Stimulated activated naive CD8-positive, alpha-beta T cell treated with anti-CD3 and anti-CD28 coated beads, Interleukin-15, Interleukin-2, amounts not matched to agents 100 ng/mL and 50 ng/mL, for 24 hours (primary cell): ENCODE data around the gene TNPO1.
"Not testable (repeated sequence)": the region's sequence is repeated elsewhere in the genome, so short reads cannot be mapped to it uniquely, and the experiment has no call there.

Experiments used
- H3K27ac Mint-ChIP-seq: one replicate; pipeline ENCODE4 v1.8.0; 2021; ENCODE audit warnings: mild to moderate bottlenecking, mixed read lengths
- H3K27me3 Mint-ChIP-seq: one replicate; pipeline ENCODE4 v1.8.0; 2021; ENCODE audit warnings: mixed read lengths
- H3K36me3 Mint-ChIP-seq: one replicate; pipeline ENCODE4 v1.8.0; 2021; ENCODE audit warnings: low read depth, mixed read lengths
- H3K4me1 Mint-ChIP-seq: one replicate; pipeline ENCODE4 v1.8.0; 2021; ENCODE audit warnings: low read depth, mixed read lengths
- H3K4me3 Mint-ChIP-seq: one replicate; pipeline ENCODE4 v1.8.0; 2021; ENCODE audit warnings: mild to moderate bottlenecking, mixed read lengths
- H3K9me3 Mint-ChIP-seq: one replicate; pipeline ENCODE4 v1.8.0; 2021; ENCODE audit warnings: mixed read lengths

Gene TNPO1

GRCh38 chr5:72816284-72817075, at the start of gene TNPO1:
Gene TNPO1 (plus strand): TSS chr5:72816661. CDS start chr5:72816738, 77 bp downstream.
- H3K27me3 Mint-ChIP-seq, result peaks cover 18% of the 10 kb centered on the region
- H3K4me1 Mint-ChIP-seq, result peaks cover 22% of the 10 kb centered on the region
- peak within 1 kb of the TSS; percentile 89 for H3K4me3 Mint-ChIP-seq
- H3K36me3 Mint-ChIP-seq, result no peaks in the 10 kb centered on the region
- no peaks in the 10 kb centered on the region for H3K9me3 Mint-ChIP-seq
- H3K27ac Mint-ChIP-seq, result peak within 1 kb of the TSS; percentile 78

GRCh38 chr5:72767289-72768010, 49.0 kb upstream of the TNPO1 start:
- H3K27me3 Mint-ChIP-seq, result peaks cover 19% of the 10 kb centered on the region
- peaks cover 4% of the 10 kb centered on the region for H3K9me3 Mint-ChIP-seq
- no peak overlapping the region for H3K4me3 Mint-ChIP-seq
- H3K4me1 Mint-ChIP-seq, result no peaks in the 10 kb centered on the region
- H3K36me3 Mint-ChIP-seq, result no peaks in the 10 kb centered on the region
- H3K27ac Mint-ChIP-seq, result no peak overlapping the region

GRCh38 chr5:72770266-72770665, 46.2 kb upstream of the TNPO1 start:
- H3K27me3 Mint-ChIP-seq, result peaks cover 12% of the 10 kb centered on the region
- H3K4me3 Mint-ChIP-seq, result no peak overlapping the region
- H3K36me3 Mint-ChIP-seq, result no peaks in the 10 kb centered on the region
- no peaks in the 10 kb centered on the region for H3K4me1 Mint-ChIP-seq
- no peak overlapping the region for H3K27ac Mint-ChIP-seq
- peaks cover 4% of the 10 kb centered on the region for H3K9me3 Mint-ChIP-seq

- Mint-ChIP-seq H3K27me3 (peaks cover 39% of the 10 kb centered on the region), H3K36me3 (no peaks in the 10 kb centered on the region), H3K4me3 (no peak overlapping the region), H3K9me3 (peaks cover 29% of the 10 kb centered on the region), H3K4me1 (no peaks in the 10 kb centered on the region), H3K27ac (no peak overlapping the region)
Measured at GRCh38 chr5:72776684-72777083, 39.8 kb upstream of the TNPO1 start.

GRCh38 chr5:72779520-72779919, 36.9 kb upstream of the TNPO1 start:
- peaks cover 39% of the 10 kb centered on the region for H3K27me3 Mint-ChIP-seq
- no peak overlapping the region for H3K4me3 Mint-ChIP-seq
- no peaks in the 10 kb centered on the region for H3K36me3 Mint-ChIP-seq

GRCh38 chr5:72783354-72783753, 33.1 kb upstream of the TNPO1 start:
- no peaks in the 10 kb centered on the region for H3K4me1 Mint-ChIP-seq
- peaks cover 10% of the 10 kb centered on the region for H3K9me3 Mint-ChIP-seq
- peaks cover 25% of the 10 kb centered on the region for H3K27me3 Mint-ChIP-seq
- no peaks in the 10 kb centered on the region for H3K36me3 Mint-ChIP-seq
- no peak overlapping the region for H3K27ac Mint-ChIP-seq
- no peak overlapping the region for H3K4me3 Mint-ChIP-seq

More at GRCh38 chr5:72779520-72779919, 36.9 kb upstream of the TNPO1 start:
- Mint-ChIP-seq H3K9me3 (peaks cover 29% of the 10 kb centered on the region), H3K27ac (no peak overlapping the region), H3K4me1 (no peaks in the 10 kb centered on the region)

DNA sequence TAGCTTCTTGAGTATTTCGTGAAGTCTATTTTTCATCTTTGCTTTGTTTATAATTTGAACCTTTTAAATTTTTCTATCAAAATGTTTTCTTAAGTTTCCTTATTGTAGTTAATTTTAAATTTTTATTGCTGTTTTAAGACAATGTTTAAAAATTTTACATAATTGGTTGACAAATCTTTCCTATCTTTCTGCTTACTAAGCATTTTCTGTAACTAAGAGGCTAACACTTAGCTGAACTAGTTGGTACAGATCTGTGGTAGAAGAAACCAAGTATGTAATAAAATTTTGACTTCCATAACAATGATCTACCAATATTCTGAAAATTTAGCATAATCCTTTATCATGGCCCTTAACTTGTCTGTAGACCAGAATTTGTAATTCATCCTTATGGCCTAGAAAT, 32.3 kb upstream of the TNPO1 start:
- Mint-ChIP-seq H3K27ac (no peak overlapping the region), H3K36me3 (no peaks in the 10 kb centered on the region), H3K27me3 (peaks cover 25% of the 10 kb centered on the region), H3K4me1 (no peaks in the 10 kb centered on the region), H3K9me3 (peaks cover 4% of the 10 kb centered on the region), H3K4me3 (no peak overlapping the region)

DNA sequence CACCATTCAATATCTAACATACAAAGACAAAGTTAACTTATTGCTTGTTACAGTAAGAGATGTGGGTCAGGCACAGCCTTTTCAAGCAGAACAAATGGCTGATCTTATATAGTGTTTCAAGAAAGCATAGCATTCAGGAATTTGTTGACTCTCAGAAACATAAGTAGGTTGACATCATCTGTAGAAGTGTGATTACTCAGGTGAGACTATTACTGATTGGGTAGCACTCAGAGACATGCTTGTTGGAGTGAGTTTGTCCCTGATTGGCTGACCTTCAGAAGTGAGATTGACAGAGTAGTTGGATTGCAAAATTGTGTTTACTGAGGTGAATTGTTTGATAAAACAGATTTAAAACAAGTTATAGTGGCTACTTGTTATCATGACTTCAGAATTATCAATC, 30.7 kb upstream of the TNPO1 start:
- no peaks in the 10 kb centered on the region for H3K9me3 Mint-ChIP-seq
- H3K27ac Mint-ChIP-seq, result no peak overlapping the region
- H3K4me1 Mint-ChIP-seq, result no peaks in the 10 kb centered on the region
- H3K27me3 Mint-ChIP-seq, result peaks cover 12% of the 10 kb centered on the region
- no peak overlapping the region for H3K4me3 Mint-ChIP-seq
- no peaks in the 10 kb centered on the region for H3K36me3 Mint-ChIP-seq

GRCh38 chr5:72786676-72787075, 29.8 kb upstream of the TNPO1 start:
- Mint-ChIP-seq H3K27ac (no peak overlapping the region), H3K36me3 (no peaks in the 10 kb centered on the region), H3K27me3 (peaks cover 16% of the 10 kb centered on the region), H3K4me1 (no peaks in the 10 kb centered on the region), H3K4me3 (no peak overlapping the region), H3K9me3 (no peaks in the 10 kb centered on the region)

- Mint-ChIP-seq H3K36me3 (no peaks in the 10 kb centered on the region), H3K27me3 (peaks cover 28% of the 10 kb centered on the region), H3K4me3 (no peak overlapping the region), H3K27ac (no peak overlapping the region), H3K9me3 (no peaks in the 10 kb centered on the region), H3K4me1 (no peaks in the 10 kb centered on the region)
Measured at GRCh38 chr5:72788866-72789505, 27.5 kb upstream of the TNPO1 start.

GRCh38 chr5:72790186-72790585, 26.3 kb upstream of the TNPO1 start:
- Mint-ChIP-seq H3K36me3 (no peaks in the 10 kb centered on the region), H3K27me3 (peaks cover 30% of the 10 kb centered on the region), H3K9me3 (no peaks in the 10 kb centered on the region), H3K27ac (no peak overlapping the region), H3K4me1 (no peaks in the 10 kb centered on the region), H3K4me3 (no peak overlapping the region)

GRCh38 chr5:72792662-72793061, 23.8 kb upstream of the TNPO1 start:
- H3K27me3 Mint-ChIP-seq, result peaks cover 27% of the 10 kb centered on the region
- not testable (repeated sequence) for H3K4me3 Mint-ChIP-seq, H3K4me1 Mint-ChIP-seq, H3K36me3 Mint-ChIP-seq, H3K9me3 Mint-ChIP-seq, H3K27ac Mint-ChIP-seq

DNA sequence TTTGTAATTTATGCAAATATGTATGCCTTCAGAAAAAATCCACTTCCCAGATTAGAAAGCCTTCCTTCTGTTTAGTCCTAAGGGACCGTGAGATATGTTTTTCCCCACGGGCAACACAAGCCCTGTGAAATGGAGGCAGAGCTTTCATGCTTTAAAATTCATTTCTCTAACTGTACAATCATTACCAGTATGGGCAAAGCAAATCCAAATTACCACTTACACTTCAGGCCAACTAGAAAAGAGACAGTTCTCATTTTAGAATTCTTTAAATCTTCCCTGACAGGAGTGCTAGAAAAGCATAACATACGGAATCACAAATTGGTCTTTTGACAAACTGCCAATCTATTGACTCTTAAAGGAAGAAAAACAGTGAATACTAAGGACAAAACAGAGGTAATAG, 20.5 kb upstream of the TNPO1 start:
- no peak overlapping the region for H3K4me3 Mint-ChIP-seq
- H3K27ac Mint-ChIP-seq, result no peak overlapping the region
- H3K4me1 Mint-ChIP-seq, result no peaks in the 10 kb centered on the region
- H3K27me3 Mint-ChIP-seq, result peaks cover 31% of the 10 kb centered on the region
- H3K36me3 Mint-ChIP-seq, result no peaks in the 10 kb centered on the region
- H3K9me3 Mint-ChIP-seq, result no peaks in the 10 kb centered on the region

GRCh38 chr5:72799721-72800120, 16.7 kb upstream of the TNPO1 start:
- H3K9me3 Mint-ChIP-seq, result no peaks in the 10 kb centered on the region
- H3K4me1 Mint-ChIP-seq, result no peaks in the 10 kb centered on the region
- H3K36me3 Mint-ChIP-seq, result no peaks in the 10 kb centered on the region
- no peak overlapping the region for H3K4me3 Mint-ChIP-seq
- peaks cover 25% of the 10 kb centered on the region for H3K27me3 Mint-ChIP-seq
- no peak overlapping the region for H3K27ac Mint-ChIP-seq

DNA sequence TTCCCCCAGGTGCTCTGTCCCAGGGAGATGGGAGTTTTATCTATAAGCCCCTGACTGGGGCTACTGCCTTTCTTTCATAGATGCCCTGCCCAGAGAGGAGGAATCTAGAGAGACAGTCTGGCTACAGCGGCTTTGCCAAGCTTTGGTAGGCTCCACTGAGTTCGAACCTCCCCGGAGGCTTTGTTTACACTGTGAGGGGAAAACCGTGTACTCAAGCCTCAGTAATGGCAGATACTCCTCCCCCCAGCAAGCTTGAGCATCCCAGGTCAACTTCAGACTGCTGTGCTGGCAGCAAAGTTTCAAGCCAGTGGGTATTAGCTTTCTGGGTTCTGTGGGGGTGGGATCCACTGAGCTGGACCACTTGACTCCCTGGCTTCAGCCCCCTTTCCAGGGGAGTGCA, 7.8 kb upstream of the TNPO1 start:
- not testable (repeated sequence) for H3K9me3 Mint-ChIP-seq, H3K36me3 Mint-ChIP-seq, H3K4me1 Mint-ChIP-seq, H3K4me3 Mint-ChIP-seq, H3K27ac Mint-ChIP-seq
- H3K27me3 Mint-ChIP-seq, result peaks cover 37% of the 10 kb centered on the region
